Retinal pigment epithelial cell (primary cell): Measurements from ENCODE around the gene TLCD1.

Experiments
- DNase-seq: peaks from one replicate; pipeline ENCODE4 v3.0.0-alpha.2; 2010; ENCODE audit warnings: low read depth
- H3K4me3 ChIP-seq: 2 replicates; pipeline ENCODE4 v1.5.1; 2011; ENCODE audit warnings: mild to moderate bottlenecking, low read length, control low read depth, moderate library complexity
- CTCF ChIP-seq: conservative IDR thresholded peaks from 2 replicates; pipeline ENCODE4 v1.5.1; 2011; ENCODE audit warnings: low read depth, low read length, control low read depth, inconsistent platforms

Gene TLCD1

DNA sequence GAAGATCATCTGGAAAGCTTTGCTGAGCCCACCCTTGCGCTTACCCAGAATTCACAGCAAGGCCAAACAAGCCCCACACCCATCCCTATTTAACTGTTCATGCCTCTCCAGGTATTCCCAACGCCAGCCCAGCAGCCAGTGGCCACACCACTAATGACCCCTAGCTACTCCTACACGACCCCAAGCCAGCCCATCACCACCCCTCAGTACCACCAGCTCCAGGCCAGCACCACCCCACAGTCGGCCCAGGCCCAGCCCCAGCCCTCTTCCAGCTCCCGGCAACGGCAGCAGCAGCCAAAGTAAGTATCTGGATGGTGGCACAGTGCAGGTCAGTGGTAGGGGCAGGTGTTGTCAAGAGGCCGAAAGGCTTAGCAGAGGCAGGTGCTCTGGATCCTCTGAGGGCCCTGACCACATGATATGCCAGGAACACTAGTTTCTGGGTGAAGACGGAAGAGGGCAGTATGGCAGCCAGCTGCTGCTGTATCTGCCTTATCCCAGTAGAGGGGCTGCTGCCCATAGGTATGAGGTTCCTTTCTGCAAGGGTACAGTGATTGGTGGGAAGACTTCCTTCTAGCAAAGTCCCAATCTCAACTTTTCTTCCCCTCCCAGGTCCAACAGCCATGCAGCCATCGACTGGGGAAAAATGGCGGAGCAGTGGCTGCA lies 25.1 kb downstream of the TLCD1 start:
- H3K4me3 ChIP-seq = no peak overlapping the region
- no peak for DNase-seq
- no peak for TF ChIP-seq CTCF

GRCh38 chr17:28700278-28700677 lies 25.8 kb downstream of the TLCD1 start:
- no peak overlapping the region for H3K4me3 ChIP-seq
- TF ChIP-seq CTCF = no peak
- no peak for DNase-seq

DNA sequence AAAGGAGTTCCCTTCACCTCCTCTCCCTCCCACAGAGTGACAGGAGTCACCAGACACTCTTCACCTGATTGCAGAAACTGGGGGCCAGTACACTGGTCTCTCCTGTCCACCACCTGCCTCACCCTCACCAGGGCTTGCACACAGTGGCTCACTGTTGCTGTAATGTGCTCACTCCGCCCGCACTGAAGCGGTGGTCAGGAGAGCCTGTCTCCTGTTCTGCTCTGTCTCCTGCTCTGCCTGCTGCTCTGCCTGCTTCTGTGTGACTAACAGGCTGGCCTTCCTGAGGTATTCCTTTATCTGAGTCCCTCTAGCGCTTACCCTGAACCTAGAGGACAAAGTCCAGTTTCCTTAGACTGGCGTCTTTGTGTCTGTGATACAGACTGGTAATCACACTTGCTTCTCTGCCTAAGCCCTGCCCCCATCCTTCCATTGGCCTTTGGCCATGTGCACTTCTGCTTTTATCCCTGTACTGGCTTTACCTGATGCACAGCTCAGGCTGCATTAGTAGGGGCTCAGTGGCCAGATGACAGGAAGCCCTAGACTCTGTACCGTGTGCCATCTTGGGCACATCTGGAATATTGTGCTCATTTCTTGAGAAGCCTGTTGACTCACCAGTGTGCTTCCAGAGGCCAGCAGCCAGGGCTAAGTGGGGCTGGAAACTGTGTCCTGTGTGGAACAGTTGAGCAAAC lies 27.6 kb downstream of the TLCD1 start:
- DNase-seq = no peak
- no peak for TF ChIP-seq CTCF
- no peak overlapping the region for H3K4me3 ChIP-seq

GRCh38 chr17:28693869-28694268 lies 32.2 kb downstream of the TLCD1 start:
- no peak for DNase-seq
- no peak for TF ChIP-seq CTCF
- H3K4me3 ChIP-seq = no peak overlapping the region

DNA sequence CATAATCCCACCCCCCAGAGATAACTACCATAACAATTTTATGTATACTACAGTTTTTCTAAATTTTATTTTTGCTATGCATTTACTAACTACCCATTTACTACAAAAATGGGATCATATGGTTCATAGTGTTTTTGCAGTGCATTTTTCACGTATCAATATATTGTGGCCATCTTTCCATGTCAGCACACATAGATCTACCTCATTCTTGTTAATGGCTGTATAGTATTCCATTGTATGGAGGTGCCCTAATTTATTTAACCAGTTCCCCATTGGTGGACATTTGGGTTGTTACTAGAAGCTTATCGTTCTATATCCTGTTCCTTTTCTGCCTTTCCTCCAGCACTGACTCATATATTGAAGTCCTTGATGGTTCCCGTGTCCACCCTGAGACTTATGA lies 37.0 kb downstream of the TLCD1 start:
- TF ChIP-seq CTCF = no peak
- no peak overlapping the region for H3K4me3 ChIP-seq
- no peak for DNase-seq

DNA sequence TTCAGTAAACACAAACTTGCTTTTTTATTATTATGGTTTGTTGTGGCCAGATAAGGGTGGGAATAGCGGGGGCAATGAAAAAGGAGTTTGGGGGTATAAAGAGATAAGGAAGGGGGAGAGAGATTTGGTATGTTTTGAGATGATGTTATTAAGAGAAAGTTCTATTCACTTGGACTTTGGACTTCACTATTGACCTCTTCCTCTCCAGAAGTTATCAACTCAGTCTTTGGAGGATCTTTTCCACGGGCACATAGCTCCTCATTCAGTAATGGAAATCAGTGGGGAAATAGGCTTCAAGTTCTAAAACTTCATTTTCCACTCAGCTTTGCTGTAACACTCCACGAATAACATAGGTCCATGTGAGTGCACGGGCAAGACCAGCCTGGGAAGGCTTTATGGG lies 37.6 kb downstream of the TLCD1 start:
- no peak for TF ChIP-seq CTCF
- DNase-seq = no peak
- no peak overlapping the region for H3K4me3 ChIP-seq

- no peak overlapping the region for H3K4me3 ChIP-seq
- TF ChIP-seq CTCF = no peak
- DNase-seq = no peak
Measured at GRCh38 chr17:28686296-28686695, 39.7 kb downstream of the TLCD1 start.
